ENCODE results near the gene CLCN2.

CLCN2 gene

GRCh38 chr3:184381261-184382224, 20.1 kb upstream of the CLCN2 start:
- in situ Hi-C loops (cut with HindIII; ENCODE audit: low sequenced_read_pairs), result no loop called here
- H3K4me3 ChIP-seq (ENCODE audit: low read depth, low read length), result no peak overlapping the region

DNA sequence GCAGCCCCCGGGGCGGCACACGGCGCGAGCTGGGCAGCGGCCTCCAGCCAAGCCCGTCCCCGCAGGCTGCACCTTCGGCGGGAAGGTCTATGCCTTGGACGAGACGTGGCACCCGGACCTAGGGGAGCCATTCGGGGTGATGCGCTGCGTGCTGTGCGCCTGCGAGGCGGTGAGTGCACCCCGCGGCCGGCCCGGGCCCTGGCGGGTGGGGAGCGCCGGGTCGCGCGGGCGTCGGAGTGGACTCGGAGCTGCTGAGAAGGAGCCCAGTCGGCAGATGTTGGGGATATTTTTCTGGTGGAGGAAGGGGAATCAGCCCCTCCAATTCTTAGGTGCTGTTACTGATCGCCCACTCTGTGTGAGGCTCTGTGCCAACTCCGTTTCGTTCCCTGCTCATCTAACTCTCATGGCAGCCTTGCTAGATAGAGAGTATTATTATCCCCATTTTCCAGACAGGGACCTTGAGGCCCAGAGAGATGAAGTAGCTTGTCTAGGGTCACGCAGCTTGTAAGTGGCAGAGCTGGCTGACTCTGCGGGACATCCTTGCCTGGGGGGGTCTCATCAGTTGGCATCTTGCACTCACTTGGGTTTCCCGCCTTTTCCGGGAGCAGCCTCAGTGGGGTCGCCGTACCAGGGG, 19.3 kb upstream of the CLCN2 start:
- peak overlapping the region; percentile 31 for H3K4me3 ChIP-seq (ENCODE audit: low read depth, low read length)
- in situ Hi-C loops (cut with HindIII; ENCODE audit: low sequenced_read_pairs), result no loop called here
- TF ChIP-seq, protein P1, sequence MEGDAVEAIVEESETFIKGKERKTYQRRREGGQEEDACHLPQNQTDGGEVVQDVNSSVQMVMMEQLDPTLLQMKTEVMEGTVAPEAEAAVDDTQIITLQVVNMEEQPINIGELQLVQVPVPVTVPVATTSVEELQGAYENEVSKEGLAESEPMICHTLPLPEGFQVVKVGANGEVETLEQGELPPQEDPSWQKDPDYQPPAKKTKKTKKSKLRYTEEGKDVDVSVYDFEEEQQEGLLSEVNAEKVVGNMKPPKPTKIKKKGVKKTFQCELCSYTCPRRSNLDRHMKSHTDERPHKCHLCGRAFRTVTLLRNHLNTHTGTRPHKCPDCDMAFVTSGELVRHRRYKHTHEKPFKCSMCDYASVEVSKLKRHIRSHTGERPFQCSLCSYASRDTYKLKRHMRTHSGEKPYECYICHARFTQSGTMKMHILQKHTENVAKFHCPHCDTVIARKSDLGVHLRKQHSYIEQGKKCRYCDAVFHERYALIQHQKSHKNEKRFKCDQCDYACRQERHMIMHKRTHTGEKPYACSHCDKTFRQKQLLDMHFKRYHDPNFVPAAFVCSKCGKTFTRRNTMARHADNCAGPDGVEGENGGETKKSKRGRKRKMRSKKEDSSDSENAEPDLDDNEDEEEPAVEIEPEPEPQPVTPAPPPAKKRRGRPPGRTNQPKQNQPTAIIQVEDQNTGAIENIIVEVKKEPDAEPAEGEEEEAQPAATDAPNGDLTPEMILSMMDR (IDR thresholded peaks at IDR 0.05; ENCODE audit: low read depth, low read length, missing control alignments), result no peak
- no peak for DNase-seq (ENCODE audit: low read depth)

More at GRCh38 chr3:184381261-184382224, 20.1 kb upstream of the CLCN2 start:
- TF ChIP-seq, protein P1 (IDR thresholded peaks at IDR 0.05; ENCODE audit: low read depth, low read length, missing control alignments), result no peak
- no peak for DNase-seq (ENCODE audit: low read depth)

GRCh38 chr3:184380185-184380626, 18.8 kb upstream of the CLCN2 start:
- H3K4me3 ChIP-seq (ENCODE audit: low read depth, low read length), result peak overlapping the region; percentile 31
- TF ChIP-seq, protein P1 (IDR thresholded peaks at IDR 0.05; ENCODE audit: low read depth, low read length, missing control alignments), result no peak
- no peak for DNase-seq (ENCODE audit: low read depth)
- in situ Hi-C loops (cut with HindIII; ENCODE audit: low sequenced_read_pairs), result no loop called here

DNA sequence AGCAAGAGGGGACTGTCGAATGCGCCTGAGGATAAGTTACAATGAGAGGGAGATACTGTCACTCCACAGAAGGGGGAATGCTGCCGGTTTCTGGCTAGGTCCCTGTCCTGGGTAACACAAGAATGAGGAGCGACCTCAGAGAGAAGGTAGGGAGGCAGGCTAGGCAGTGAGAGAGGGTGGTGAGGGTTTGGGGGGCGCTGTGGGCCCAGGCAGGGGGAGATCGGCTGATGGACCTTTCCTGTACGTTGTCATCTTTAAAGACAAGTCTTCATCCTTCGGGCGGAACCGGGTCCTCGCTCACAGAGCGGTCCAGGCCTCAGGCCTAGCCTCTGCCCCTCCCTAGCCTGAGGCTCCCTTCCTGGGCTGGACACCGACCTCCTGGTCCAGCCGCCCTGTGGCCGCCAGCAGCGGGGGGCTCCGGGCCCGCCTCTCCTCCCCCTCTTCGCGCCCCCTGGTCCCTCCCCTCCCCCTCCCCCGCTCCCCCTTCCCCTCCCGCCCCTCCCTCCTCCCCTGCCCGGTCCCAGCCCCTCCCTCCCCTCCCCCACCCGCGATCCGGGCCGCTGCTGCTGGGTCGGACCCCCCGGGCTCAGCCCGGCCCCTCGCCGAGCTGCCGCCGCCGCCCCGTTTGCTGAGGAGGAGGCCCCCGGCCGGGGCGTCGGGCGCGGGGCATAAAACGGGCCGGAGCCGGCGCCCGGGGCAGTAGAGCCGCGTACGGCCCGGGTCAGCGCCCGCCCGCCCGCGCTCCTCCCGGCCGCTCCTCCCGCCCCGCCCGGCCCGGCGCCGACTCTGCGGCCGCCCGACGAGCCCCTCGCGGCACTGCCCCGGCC, 18.2 kb upstream of the CLCN2 start, which contains the start of gene CHRD:
TSS of gene CHRD (plus strand) at position 697 of the 827 bp plus-strand sequence. CDS start 265 bp downstream, outside the sequence.
- in situ Hi-C loops (cut with HindIII; ENCODE audit: low sequenced_read_pairs), result no loop called here
- no peak for DNase-seq (ENCODE audit: low read depth)
- TF ChIP-seq, protein P1 (IDR thresholded peaks at IDR 0.05; ENCODE audit: low read depth, low read length, missing control alignments), result no peak
- peak within 1 kb of the TSS; percentile 31 for H3K4me3 ChIP-seq (ENCODE audit: low read depth, low read length)

GRCh38 chr3:184378651-184379357, 17.4 kb upstream of the CLCN2 start:
- DNase-seq (ENCODE audit: low read depth), result no peak
- no peak overlapping the region for H3K4me3 ChIP-seq (ENCODE audit: low read depth, low read length)
- TF ChIP-seq, protein P1 (IDR thresholded peaks at IDR 0.05; ENCODE audit: low read depth, low read length, missing control alignments), result no peak
- in situ Hi-C loops (cut with HindIII; ENCODE audit: low sequenced_read_pairs), result no loop called here
